Breast epithelium (tissue), 4 donors: ENCODE results near the gene EVA1A. TPM values are rescaled to one million over a fixed set of nuclear protein-coding genes. Genes with fewer than 3 reads are reported as not detected.

Experiments used
- DNase-seq, 2 donors: peaks; one replicate each; pipeline ENCODE4 v3.0.0-alpha.2; 2019; ENCODE audit warnings: low spot score in 2 of 2
- H3K27ac ChIP-seq, 2 donors: fragments of 200-600 bp; sonication (generic) in 1 of 2; one replicate each; pipeline ENCODE4 v1.5.1; 2016 to 2019; ENCODE audit warnings: mild to moderate bottlenecking in 1 of 2
- H3K27me3 ChIP-seq, 2 donors: fragments of 200-600 bp; sonication (generic) in 1 of 2; one replicate each; pipeline versions ENCODE4 v1.5.1 to v1.6.0; 2017 to 2019; ENCODE audit warnings: control low read depth in 1 of 2, mild to moderate bottlenecking in 1 of 2
- H3K36me3 ChIP-seq: fragments of 200-600 bp; one replicate; pipeline ENCODE4 v1.5.1; 2019
- H3K4me1 ChIP-seq, 2 donors: fragments of 200-600 bp; sonication (generic); one replicate each; pipeline ENCODE4 v1.5.1; 2016 to 2019; ENCODE audit warnings: control low read depth in 1 of 2
- H3K4me3 ChIP-seq, 3 donors: fragments of 200-600 bp; sonication (generic); 1 replicate in 2 of 3; 2 replicates in 1 of 3; pipeline ENCODE4 v1.5.1; 2016 to 2019; ENCODE audit warnings: mild to moderate bottlenecking in 3 of 3, moderate library complexity in 2 of 3
- H3K9me3 ChIP-seq, 2 donors: fragments of 200-600 bp; sonication (generic) in 1 of 2; one replicate each; pipeline ENCODE4 v1.5.1; 2016 to 2019; ENCODE audit warnings: control low read depth in 1 of 2
- POLR2A ChIP-seq: fragments of 450-650 bp; IDR thresholded peaks from one replicate; pipeline ENCODE4 v1.6.1; 2016; ENCODE audit warnings: antibody characterized with exemption, mild to moderate bottlenecking, moderate library complexity
- POLR2AphosphoS5 ChIP-seq, 3 donors: sonication (generic); formaldehyde crosslinking; IDR thresholded peaks; one replicate each; pipeline ENCODE4 v1.6.1; 2017; ENCODE audit warnings: antibody characterized with exemption in 3 of 3
- intact Hi-C: fragments of 100-400 bp; cut with DNase I; formaldehyde crosslinking; loops from one replicate; pipeline ENCODE4 v1.15.1; 2023; ENCODE audit warnings: low total_unique reads
- total RNA-seq, 3 donors: library from RNA; depleted of rRNA; stranded (reverse); fragments of >200 nt; gene quantifications; one replicate each; pipeline ENCODE4 v1.1.0, GENCODE V29; 2016
- TF ChIP-seq, protein P1 (sequence below), 3 donors: fragments of 450-650 bp; IDR thresholded peaks; one replicate each; pipeline ENCODE4 v1.5.1; 2016 to 2017; ENCODE audit warnings: antibody characterized with exemption in 3 of 3, mild to moderate bottlenecking in 3 of 3, moderate library complexity in 3 of 3

The EVA1A gene
- total RNA-seq, 3 donors from 2014 or later, result 5.2 to 10.4 TPM; not detected in 1

DNA sequence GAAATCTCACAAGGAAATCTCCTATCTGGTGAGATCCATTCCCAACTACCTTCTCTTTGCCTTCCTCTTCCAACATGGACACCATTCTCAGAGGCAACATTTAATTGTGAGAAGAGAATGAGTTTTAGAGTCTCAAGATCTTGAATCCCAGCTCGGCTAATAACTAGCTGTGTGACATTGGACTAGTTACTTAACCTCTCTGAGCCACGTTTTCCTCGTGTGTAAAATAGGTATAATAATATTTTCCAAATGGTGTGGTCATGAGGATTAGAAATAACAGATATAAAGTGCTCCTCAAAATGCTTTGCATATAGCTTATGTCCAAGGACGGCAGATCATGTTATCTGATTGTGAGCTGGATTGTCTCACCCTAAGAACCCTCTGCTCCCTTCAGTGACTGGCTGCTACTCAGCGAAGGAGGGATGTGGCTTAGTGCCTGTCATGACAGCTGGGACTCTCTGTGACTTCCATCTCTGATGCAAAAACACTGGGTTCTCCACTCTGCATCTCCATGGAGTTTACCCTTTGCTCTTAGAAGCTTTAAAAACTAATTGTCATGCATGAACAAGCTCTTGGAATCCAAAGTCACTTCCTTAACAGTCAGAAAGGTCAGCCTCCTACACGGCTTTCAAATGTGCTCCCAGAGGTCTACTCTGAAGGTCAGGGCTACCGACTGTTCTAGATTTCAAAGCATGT, 47.4 kb upstream of the EVA1A start:
- no peak overlapping the region for H3K27ac ChIP-seq
- H3K4me1 ChIP-seq, result peaks cover 0 to 4% of the 10 kb centered on the region in 2 donors
- H3K9me3 ChIP-seq, result no peaks in the 10 kb centered on the region
- H3K4me3 ChIP-seq, result no peak overlapping the region
- no peak for TF ChIP-seq POLR2A
- TF ChIP-seq, protein P1, sequence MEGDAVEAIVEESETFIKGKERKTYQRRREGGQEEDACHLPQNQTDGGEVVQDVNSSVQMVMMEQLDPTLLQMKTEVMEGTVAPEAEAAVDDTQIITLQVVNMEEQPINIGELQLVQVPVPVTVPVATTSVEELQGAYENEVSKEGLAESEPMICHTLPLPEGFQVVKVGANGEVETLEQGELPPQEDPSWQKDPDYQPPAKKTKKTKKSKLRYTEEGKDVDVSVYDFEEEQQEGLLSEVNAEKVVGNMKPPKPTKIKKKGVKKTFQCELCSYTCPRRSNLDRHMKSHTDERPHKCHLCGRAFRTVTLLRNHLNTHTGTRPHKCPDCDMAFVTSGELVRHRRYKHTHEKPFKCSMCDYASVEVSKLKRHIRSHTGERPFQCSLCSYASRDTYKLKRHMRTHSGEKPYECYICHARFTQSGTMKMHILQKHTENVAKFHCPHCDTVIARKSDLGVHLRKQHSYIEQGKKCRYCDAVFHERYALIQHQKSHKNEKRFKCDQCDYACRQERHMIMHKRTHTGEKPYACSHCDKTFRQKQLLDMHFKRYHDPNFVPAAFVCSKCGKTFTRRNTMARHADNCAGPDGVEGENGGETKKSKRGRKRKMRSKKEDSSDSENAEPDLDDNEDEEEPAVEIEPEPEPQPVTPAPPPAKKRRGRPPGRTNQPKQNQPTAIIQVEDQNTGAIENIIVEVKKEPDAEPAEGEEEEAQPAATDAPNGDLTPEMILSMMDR (IDR thresholded peaks at IDR 0.05), result no peak
- TF ChIP-seq POLR2AphosphoS5 (IDR thresholded peaks at IDR 0.05), result no peak
- no peaks in the 10 kb centered on the region for H3K36me3 ChIP-seq
- no peak for DNase-seq
- intact Hi-C loops, result loop anchor here (5.0 kb wide), 1 partner anchor 394 kb away; no protein-coding TSS in a partner anchor
- H3K27me3 ChIP-seq, result no peaks in the 10 kb centered on the region

- DNase-seq, result no peak
- TF ChIP-seq, protein P1 (IDR thresholded peaks at IDR 0.05), result no peak
- no peak for TF ChIP-seq POLR2A
- no peak for TF ChIP-seq POLR2AphosphoS5 (IDR thresholded peaks at IDR 0.05)
- intact Hi-C loops, result loop anchor here (5.0 kb wide), 1 partner anchor 395 kb away; no protein-coding TSS in a partner anchor
- Histone ChIP-seq H3K4me1 (peaks cover 0 to 4% of the 10 kb centered on the region in 2 donors), H3K36me3 (no peaks in the 10 kb centered on the region), H3K9me3 (no peaks in the 10 kb centered on the region), H3K27ac (no peak overlapping the region), H3K4me3 (no peak overlapping the region), H3K27me3 (no peaks in the 10 kb centered on the region)
These were observed 46.7 kb upstream of the EVA1A start for GRCh38 chr2:75607400-75607798.

- intact Hi-C loops, result loop anchor here (5.0 kb wide), 1 partner anchor 395 kb away; no protein-coding TSS in a partner anchor
- peaks cover 0 to 4% of the 10 kb centered on the region in 2 donors for H3K4me1 ChIP-seq
- H3K27me3 ChIP-seq, result no peaks in the 10 kb centered on the region
- H3K4me3 ChIP-seq, result no peak overlapping the region
- no peak for DNase-seq
- H3K36me3 ChIP-seq, result no peaks in the 10 kb centered on the region
- peak overlapping the region in 1 of 2 donors; percentile 9 for H3K27ac ChIP-seq
- H3K9me3 ChIP-seq, result no peaks in the 10 kb centered on the region
- TF ChIP-seq, protein P1 (IDR thresholded peaks at IDR 0.05), result no peak
- TF ChIP-seq POLR2A (no peak), POLR2AphosphoS5 (IDR thresholded peaks at IDR 0.05) (no peak)
These were observed 46.1 kb upstream of the EVA1A start for GRCh38 chr2:75606761-75607399.

DNA sequence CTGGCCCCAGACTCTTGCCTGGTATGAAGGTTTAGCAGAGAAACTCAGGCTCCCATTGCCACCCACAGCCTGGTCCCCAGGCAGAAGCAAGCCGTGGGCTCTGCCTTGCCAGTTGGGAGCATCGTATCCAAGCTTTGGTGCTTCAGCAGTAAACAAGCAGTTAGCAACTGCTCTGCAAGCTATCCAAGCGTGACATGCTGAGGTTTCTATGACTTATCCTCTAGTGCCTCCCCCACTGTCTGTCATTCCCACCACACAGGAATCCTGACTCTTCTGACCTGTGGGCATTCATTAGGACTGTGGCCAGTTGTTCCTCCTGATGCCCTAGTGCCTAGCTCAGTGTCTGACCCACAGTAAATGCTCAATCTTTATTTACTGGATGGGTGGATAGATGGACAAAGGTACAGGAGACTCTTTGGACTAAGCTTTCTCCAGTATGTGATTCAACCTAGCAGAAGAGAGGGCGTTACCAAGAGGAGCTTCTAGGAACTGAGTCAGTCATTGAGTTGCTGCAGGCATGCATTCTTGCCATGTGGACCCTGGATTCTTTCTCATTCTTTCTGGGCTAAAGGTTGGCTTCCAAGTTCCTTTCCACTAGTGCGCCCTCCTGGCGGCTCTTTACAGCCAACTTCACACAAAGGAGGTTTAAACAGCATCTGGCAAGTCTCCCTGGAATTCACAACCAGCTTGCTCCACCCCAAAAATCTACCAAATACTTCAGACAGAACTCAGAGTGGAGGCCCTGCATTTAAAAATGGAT, 45.2 kb upstream of the EVA1A start:
- Histone ChIP-seq H3K4me3 (no peak overlapping the region), H3K4me1 (peaks cover 0 to 4% of the 10 kb centered on the region in 2 donors), H3K27me3 (no peaks in the 10 kb centered on the region), H3K9me3 (no peaks in the 10 kb centered on the region), H3K36me3 (no peaks in the 10 kb centered on the region), H3K27ac (no peak overlapping the region)
- TF ChIP-seq, protein P1 (IDR thresholded peaks at IDR 0.05), result no peak
- no peak for TF ChIP-seq POLR2AphosphoS5 (IDR thresholded peaks at IDR 0.05)
- no peak for TF ChIP-seq POLR2A
- DNase-seq, result peak in 1 of 2 donors; percentile 64
- intact Hi-C loops, result loop anchor here (5.0 kb wide), 1 partner anchor 396 kb away; no protein-coding TSS in a partner anchor
